Heart left ventricle (tissue), 13 donors: ENCODE measurements around the gene PACRG.

ENCODE experiments used
- CTCF ChIP-seq, 12 donors: fragments of 200-600 bp; sonication (generic) in 4 of 12; IDR thresholded peaks; one replicate each; pipeline versions ENCODE4 v1.5.0 to v1.8.0; 2018 to 2022; ENCODE audit warnings: antibody characterized with exemption in 12 of 12, mild to moderate bottlenecking in 5 of 12
- POLR2A ChIP-seq, 2 donors: fragments of 450-650 bp; IDR thresholded peaks; one replicate each; pipeline ENCODE4 v1.6.1; 2017; ENCODE audit warnings: antibody characterized with exemption in 2 of 2, mild to moderate bottlenecking in 2 of 2, moderate library complexity in 2 of 2
- donor health status: ischemic (EF 13 %, LVEDD 7.1; RV severe dilation, severe dysfunction).
- donor health status: DM: no; HTN: yes; CAD: no.
- donor health status: DM: no; HTN: no; CAD: no.
- donor health status: ischemic (EF 25% LVEDD 6.9; RV normal size, moderate dysfunction).
- donor health status: ischemic (EF 25% LVEDD 5.7; RV mildly dilated, moderate dysfunction).
- donor health status: ischemic (EF 35%, LVEDD 5.7; RV mildly dilated, moderate dysfunction).
- donor health status: nonischemic (EF 11% LVEDD 7.7; RV severe dilation, severe dysfunction).
- donor health status: DM: yes; HTN: yes; CAD: no.
- donor health status: PGD.
- donor health status: ischemic (EF 29% LVEDD 5.4; RV normal size, mild dysfunction).
- donor health status: nonischemic (EF 23%, LVEDD 6.1; RV moderate dilation, normal function).

- no peak for TF ChIP-seq CTCF (IDR thresholded peaks at IDR 0.05)
- TF ChIP-seq POLR2A (IDR thresholded peaks at IDR 0.05), result no peak
Observed at GRCh38 chr6:163226836-163227485, 499.2 kb downstream of the PACRG start.
